ENCODE data around the gene THSD4.
A peak's percentile ranks its signal among the peaks of the same experiment; 100 is the strongest.

Gene THSD4

GRCh38 chr15:71747128-71748083 lies 632.1 kb downstream of the THSD4 start:
- DNase-seq = no peak

- DNase-seq = no peak
These were observed 633.0 kb downstream of the THSD4 start for GRCh38 chr15:71748293-71748718.

GRCh38 chr15:71749500-71749899 lies 634.2 kb downstream of the THSD4 start:
- no peak for DNase-seq

- DNase-seq = no peak
These were observed 636.9 kb downstream of the THSD4 start for GRCh38 chr15:71752128-71752527.

GRCh38 chr15:71752604-71753289 lies 637.5 kb downstream of the THSD4 start:
- peak; percentile 3 for DNase-seq

GRCh38 chr15:71753346-71753745 lies 638.1 kb downstream of the THSD4 start:
- no peak for DNase-seq

- DNase-seq = no peak
These were observed 639.4 kb downstream of the THSD4 start for GRCh38 chr15:71754660-71755059.

GRCh38 chr15:71755092-71755970 lies 640.1 kb downstream of the THSD4 start:
- no peak for DNase-seq

- DNase-seq = no peak
These were observed 641.5 kb downstream of the THSD4 start for GRCh38 chr15:71756599-71757352.

- DNase-seq = no peak
These were observed 642.7 kb downstream of the THSD4 start for GRCh38 chr15:71757741-71758530.

GRCh38 chr15:71758711-71759110 lies 643.4 kb downstream of the THSD4 start:
- DNase-seq = no peak

- no peak for DNase-seq
These were observed 645.6 kb downstream of the THSD4 start for GRCh38 chr15:71760852-71761251.

- DNase-seq = no peak
These were observed 646.4 kb downstream of the THSD4 start for GRCh38 chr15:71761649-71762048.

- no peak for DNase-seq
These were observed 652.9 kb downstream of the THSD4 start for GRCh38 chr15:71768184-71768583.

GRCh38 chr15:71773206-71773859 lies 658.1 kb downstream of the THSD4 start:
- no peak for DNase-seq

- DNase-seq = no peak
These were observed 660.6 kb downstream of the THSD4 start for GRCh38 chr15:71775856-71776255.

GRCh38 chr15:71776304-71776703 lies 661.0 kb downstream of the THSD4 start:
- DNase-seq = no peak

GRCh38 chr15:71777216-71777943 lies 662.1 kb downstream of the THSD4 start:
- no peak for DNase-seq

- no peak for DNase-seq
These were observed 664.0 kb downstream of the THSD4 start for GRCh38 chr15:71779073-71779797.
